ENCODE results near the gene TNNC2.
"Not testable (repeated sequence)": the region's sequence is repeated elsewhere in the genome, so short reads cannot be mapped to it uniquely, and the experiment has no call there.

The TNNC2 gene

DNA sequence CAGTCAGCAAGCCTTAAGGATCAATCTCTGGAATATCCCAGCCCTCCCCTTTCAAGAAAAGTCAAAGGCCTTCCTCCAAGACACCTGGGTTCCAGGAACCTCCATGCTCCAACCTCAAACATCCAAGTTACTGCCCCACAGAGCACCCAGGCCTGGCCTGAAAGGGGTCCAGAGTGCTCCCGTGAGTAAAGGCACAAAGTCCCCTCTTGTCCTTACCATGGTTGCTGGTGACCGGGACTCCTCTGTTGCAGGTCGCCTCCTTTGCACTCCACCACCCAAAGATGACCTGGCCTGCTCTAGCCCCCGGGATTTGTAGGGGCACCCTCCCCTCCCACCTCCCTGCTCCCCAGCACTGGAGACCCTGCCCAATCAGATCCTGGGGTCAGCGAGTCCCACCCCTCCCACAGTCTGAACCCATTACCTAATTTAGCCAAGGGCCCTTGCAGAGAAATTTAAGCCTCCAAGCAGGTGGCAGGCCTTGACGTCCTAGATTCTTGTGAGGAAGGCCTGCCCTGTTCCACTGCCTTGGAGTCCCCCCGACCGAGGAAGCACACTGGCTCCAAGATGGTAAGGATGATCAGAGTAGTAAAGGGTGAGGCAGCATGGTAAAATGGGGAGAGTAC lies at the start of gene TNNC2:
TSS of gene TNNC2 (minus strand) at position 283 of the 623 bp plus-strand sequence. CDS start at position 219, 64 bp downstream.
- DNase-seq = no peak

DNA sequence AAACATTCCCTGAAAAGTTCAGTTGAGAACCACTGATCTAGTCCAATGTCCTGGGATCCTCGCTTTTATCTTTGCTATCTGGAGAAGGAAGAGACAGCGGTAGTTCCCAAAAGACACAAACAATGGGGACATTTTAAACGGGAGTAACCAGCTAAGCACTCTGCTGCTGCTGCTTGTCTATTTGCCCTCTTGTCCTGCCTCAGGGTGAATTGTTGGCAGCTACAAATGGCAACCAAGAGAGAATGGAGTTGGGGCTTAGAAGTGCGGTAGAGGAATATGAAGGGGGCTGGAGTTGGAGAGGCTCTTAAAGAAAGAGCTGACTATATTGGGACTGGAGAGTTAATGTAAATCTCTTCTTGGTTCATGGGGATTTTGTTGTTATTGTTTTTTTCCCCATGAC lies 47.5 kb upstream of the TNNC2 start:
- no peak for DNase-seq

DNA sequence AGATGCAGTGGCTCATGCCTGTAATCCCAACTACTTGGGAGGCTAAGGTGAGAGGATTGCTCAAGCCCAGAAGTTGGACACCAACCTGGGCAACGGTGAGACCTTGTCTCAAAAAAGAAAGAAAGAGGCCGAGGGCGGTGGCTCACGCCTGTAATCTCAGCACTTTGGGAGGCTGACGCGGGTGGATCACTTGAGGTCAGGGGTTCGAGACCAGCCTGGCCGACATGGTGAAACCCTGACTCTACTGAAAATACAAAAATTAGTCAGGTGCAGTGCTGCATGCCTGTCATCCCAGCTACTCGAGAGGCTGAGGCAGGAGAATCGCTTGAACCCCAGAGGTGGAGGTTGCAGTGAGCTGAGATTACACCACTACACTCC lies 47.0 kb upstream of the TNNC2 start:
- DNase-seq = not testable (repeated sequence)

DNA sequence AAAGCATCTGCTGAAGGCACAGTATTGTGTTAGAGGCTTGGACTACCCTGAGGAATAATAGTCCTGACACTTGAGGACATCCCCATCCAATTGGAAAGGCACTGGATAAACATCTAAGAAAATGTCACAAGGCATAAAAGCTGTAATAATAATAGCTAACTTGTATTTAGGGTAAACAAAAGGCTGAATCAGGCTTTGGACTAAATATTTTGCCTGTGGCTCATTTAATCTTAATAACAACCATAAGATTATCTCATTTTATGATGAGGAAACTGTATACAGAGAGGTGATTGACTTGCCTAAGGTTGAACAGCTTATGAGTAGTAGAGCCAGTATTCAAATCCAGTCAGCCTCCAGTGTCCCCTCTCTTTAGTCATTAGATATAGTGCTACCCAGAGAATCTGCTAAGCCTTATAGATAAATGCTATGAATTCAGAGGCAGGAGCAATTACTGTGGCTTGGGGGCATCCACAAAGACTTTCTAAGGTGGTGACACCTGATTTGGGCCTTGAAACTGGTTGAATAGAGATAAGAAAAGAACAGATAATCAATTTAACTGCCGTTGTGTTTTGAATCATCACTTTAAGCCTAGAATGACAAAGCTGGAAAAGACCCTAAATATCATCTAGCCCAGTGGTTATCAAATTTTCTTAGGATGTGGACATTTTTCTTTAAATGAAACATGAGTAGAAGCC lies 46.4 kb upstream of the TNNC2 start:
- DNase-seq = no peak

DNA sequence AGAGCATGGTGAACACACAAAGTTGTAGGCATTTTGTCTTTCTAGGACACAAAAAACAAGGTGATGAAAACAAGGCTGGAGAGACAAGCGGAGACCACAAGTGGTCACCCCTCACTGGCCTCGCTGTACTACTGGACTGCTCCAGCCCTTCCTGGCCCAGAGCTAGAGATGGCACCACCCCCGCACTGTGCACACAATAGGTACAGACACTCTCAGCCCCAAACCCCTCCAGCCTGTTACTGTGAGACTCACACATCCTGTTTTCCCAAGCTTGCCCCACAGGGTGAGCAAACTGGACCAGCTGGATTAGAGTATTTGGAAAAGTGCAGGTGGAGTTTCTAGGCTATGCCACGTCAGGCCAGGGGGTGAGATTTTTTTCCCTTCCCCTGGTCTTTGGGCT lies 45.5 kb upstream of the TNNC2 start:
- DNase-seq = no peak

DNA sequence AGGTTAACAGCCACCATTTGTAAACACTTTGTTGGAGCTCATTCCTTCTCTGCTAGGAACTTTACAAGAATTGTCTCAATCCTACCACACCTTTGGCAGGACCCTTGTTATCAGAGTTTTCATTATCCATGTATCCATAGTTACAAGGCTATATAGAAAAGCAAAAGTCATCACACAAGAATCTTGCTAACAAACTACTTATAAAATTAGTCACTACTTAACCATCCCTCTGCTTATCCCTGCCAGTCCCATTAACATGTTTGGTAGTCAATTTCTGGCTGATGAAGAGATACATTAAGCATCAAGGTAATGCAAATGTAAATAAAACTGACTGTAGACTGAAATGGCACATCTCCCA lies 40.7 kb upstream of the TNNC2 start:
- no peak for DNase-seq

DNA sequence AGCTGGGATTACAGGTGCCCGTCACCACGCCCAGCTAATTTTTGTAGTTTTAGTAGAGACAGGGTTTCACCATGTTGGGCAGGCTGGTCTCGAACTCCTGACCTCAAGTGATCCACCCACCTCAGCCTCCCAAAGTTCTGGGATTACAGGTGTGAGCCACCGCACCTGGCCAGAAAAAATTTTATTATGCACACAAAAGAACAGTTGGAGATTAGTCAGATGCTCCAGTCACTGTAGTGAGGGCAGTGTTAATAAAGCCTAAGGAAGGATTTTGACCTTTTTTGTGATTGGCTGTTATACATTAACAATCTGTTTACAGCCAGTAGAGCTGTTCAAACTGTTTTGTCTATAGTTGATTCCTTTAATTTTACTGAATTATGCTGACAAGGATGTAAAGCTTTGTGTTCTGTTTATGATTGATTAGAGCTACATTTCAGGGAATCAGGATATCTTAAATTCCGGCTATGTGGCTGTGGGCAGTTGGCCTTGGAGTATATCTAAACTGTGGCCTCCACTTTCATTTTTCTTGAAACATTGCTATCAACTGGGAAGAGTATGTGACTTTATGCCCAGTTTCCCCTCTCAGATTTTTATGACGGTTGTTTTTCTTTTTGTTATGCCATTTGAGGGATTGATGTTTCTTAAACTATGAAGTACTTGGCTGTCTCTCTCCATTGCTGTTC lies 40.2 kb upstream of the TNNC2 start:
- no peak for DNase-seq

DNA sequence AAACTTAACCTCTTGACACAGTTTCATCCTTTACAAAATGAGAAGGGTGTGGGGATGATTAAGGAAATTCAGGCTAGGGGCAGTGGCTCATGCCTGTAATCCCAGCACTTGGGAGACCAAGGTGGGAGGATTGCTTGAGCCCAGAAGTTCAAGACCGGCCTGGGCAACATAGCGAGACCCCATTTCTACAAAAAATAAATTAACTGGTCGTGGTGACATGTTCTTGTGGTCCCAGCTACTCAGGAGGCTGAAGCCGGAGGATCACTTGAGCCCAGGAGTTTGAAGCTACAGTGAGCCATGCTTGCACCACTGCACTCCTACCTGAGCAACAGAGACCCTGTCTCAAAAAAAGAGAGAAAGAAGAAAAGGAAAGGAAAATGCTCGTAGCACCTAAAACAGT lies 39.3 kb upstream of the TNNC2 start:
- no peak for DNase-seq

DNA sequence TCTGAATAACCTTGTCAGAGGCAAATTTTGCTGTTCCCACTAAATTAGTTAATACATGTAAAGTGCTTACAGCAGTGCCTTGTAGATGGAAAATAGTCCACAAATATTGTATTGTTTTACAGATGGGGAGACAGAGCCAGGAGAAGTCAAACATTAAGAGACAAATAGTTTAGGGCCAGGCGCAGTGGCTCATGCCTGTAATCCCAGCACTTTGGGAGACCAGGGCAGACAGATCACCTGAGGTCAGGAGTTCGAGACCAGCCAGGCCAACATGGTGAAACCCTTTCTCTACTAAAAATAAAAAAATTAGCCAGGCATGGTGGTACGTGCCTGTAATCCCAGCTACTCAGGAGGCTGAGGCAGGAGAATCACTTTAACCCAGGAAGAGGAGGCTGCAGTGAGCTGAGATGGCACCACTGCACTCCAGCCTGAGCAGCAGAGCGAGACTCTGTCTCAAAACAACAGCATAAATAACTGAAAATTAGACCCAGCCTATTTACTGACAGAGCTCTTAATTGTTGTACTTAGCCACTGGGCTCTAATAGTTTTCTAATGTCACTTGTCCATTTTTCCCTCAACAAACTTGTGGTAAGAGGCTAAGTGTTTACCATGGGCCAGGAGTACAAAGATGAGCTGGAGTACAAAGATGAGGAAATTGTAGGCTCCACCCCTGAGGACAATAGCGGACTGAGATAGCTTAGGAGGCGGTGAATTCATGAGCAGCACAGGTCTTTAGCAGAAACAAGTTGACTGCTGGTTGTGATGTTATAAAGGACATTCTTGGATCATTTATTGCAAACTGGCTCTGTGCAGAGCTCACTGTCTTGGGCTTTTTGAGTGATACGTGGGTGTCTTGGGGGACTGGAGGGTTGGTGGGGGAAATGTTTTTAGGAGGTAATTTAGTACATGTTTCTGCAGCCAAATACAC lies 36.7 kb upstream of the TNNC2 start:
- DNase-seq = no peak

DNA sequence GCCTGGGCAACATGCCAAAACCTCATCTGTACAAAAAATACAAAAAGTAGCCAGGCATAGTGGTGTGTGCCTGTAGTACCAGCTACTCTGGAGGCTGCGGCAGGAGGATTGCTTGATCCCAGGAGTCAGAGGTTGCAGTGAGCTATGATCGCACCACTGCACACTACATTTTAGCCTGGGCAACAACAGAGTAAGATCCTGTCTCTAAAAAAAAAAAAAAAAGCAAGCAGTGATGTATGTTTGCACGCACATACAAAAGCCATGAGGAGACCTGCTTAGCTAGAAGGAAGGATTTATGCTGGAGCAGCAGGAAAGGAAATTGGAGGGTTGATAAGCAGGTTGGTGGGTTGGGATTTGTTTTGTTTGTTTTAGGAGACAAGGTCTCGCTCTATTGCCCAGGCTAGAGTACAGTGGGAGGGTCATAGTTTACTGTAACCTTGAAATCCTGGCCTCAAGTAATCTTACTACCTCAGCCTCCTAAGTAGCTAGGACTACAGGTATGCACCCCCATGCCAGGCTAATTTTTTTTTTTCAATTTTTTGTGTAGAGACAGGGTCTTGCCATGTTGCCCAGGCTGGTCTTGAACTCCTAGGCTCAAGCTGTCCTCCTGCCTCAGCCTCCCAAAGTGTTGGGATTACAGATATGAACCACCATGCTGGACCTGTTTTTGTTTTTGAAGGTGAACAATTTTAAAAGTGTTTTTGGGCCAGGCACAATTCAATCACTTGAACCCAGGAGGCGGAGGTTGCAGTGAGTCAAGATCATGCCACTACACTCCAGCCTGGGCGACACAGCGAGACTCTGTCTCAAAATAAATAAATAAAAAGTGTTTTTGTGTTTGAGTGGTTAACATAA lies 34.3 kb upstream of the TNNC2 start:
- DNase-seq = no peak

DNA sequence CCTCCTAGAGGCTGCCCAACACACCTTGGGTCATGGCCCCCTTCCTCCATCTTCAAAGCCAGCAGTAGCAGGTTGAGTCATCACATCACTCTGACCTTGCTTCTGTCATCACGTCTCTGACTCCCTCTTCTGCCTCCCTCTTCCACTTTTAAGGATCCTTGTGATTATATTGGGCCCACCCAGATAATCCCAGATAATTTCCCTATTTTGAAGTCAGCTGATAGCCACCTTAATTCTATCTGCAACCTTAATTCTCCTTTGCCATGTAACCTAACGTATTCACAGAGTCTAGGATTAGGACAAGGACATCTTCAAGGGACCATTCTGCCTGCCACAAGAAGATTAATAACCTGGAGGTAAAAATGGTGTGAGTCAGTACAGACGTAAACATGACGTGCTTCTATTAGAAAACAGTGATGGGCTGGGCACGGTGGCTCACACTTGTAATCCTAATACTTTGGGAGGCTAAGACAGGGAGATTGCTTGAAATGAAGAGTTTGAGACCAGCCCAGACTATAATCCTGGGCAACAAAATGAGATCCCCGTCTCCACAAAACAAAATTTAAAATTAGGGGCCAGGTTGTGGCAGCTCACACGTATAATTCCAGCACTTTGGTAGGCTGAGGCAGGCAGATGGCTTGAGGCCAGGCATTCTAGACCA lies 33.6 kb upstream of the TNNC2 start:
- no peak for DNase-seq

DNA sequence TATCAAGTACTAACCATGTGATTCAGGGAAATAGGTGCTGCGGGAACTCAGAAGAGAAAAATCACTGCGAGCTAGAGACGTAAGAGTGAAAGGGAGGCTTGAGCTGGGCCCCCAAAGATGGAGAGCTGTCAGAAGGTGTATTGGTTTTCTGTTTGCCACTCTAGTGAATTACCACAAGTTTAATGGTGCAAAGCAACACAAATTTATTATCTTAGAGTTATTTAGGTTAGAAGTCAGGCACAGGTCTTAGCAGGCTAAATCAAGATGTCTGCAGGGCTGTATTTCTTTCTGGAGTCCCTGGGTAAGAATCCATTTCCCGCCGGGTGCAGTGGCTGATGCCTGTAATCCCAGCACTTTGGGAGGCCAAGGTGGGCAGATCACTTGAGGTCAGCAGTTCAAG lies 32.8 kb upstream of the TNNC2 start:
- DNase-seq = no peak

DNA sequence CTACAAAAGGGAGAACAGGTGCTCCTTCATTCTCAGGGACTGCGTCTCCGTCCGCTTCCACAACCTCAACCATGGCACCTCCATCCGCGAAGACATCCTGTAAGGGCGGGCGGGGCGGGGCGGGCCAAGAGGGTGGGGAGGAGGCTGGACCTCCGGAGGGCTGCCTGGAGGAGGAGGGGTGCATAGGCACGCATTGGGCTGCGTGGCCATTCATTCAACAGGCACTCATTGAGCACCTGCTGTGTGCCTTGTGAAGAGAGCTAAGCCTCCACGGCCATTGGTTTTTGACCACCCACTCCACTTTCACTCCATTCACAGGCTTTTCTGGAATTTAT lies 30.7 kb upstream of the TNNC2 start:
- DNase-seq = no peak

DNA sequence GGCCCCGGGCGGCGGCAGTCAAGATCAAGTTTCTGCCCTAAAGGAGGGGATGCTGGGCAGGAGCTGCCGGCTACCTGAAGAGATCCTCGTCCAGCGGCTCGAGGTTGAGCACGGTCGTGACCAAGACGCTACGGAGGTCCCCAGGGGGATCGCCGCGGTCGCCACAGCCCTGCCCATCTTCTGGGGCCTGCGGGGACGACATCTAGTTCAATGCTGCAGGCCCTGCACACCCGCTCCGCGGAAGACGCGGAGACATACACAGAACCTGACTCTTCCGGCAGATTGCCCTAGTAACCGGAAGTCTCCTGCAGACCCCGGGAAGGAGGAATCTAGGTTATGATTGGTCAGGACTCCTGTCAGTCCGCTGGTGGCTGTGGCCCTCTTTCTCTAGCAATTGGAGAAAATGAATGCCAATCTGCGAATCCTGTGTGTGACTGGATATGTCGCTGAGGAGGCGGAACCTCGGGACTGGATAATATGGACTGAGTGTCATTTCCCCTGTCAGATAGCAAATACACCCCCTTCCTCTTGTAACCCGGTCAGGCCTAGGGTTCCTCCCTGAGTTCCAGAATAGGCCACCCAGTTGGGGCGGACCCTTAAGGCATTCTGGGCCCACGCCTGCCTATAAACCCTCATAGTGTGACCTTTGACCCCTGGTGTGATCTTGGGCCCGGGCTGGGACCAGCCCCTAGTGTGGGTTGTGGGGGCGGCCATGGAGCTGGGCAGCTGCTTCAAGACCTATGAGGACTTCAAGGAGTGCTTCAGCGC lies 30.2 kb upstream of the TNNC2 start, which contains the start of the genes ACOT8 and ZSWIM3:
TSS of gene ACOT8 (minus strand) at position 279 of the 768 bp plus-strand sequence. CDS start at position 202, 77 bp downstream.
TSS of gene ZSWIM3 (plus strand) at position 501 of the 768 bp plus-strand sequence. CDS start at position 713, 212 bp downstream.
- peak; percentile 99 for DNase-seq

DNA sequence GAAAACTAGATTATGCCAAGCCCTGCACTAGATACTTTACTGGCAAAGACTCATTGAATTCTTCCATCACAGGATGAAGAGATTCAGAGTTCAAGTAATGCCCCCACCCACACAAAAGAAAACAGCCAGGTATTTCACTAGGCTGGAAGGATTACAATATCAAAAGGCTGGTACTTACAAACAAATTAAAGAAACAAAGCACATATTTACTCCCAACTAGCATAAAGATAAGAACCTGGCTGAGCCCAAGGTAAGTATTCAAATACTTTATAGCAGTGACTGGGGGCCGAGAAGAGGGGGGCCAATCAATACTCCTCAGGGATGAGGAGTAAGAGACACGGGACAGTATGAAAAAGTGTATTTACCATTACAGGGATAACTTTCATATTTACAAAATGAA lies 26.4 kb upstream of the TNNC2 start:
- DNase-seq = no peak

DNA sequence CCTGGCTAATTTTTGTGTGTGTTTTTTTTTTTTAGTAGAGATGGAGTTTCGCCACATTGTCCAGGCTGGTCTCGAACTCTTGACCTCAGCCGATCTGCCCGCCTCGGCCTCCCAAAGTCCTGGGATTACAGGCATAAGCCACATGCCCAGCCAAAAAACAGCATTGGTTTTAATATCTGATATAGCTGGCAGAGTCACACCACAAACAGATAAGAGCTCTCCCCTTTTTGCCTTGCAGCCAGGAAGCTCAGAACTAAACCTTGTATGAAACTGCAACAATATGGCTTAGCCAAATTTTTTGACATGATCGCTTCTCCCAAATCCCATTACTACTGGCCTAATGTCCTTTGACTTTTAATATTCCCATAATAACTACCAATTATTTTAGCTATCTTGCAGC lies 25.2 kb upstream of the TNNC2 start:
- no peak for DNase-seq

DNA sequence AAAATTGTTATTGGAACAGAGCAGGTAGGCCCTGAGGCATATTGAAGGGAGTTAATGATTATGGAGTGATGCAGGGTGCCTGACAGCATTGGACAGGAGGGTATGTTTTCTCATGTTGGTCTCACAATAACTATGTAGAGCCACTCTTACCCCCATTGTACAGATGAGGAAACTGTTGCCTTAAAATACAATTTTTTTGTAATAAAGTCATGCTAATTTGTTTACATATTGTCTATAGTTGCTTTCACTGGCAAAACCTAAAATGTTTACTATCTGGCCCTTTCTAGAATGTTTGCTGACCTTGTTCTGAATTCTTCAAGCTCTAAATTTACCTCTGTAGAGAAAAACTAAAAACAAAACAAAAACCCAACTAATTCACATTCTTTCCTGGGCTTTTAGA lies 24.4 kb upstream of the TNNC2 start:
- DNase-seq = no peak

DNA sequence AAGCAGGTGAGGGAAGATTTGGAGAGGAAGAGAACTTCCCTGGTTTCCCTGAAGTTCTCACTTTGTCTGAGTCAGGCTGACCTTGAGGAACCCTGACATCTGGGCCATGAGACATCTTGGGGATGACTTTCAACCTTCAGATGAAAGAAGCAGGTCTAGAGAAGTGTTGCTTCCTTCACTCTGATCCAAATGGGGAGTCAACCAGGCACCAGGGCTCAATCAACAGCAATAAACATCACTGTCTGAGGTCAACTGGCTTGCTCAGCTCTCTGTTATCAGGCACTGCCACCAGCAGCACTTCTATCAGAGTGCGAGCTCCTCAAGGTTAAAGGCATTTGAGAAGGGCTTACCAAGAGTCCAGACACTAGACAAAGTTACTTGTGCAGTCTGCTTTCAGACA lies 23.8 kb upstream of the TNNC2 start:
- no peak for DNase-seq

DNA sequence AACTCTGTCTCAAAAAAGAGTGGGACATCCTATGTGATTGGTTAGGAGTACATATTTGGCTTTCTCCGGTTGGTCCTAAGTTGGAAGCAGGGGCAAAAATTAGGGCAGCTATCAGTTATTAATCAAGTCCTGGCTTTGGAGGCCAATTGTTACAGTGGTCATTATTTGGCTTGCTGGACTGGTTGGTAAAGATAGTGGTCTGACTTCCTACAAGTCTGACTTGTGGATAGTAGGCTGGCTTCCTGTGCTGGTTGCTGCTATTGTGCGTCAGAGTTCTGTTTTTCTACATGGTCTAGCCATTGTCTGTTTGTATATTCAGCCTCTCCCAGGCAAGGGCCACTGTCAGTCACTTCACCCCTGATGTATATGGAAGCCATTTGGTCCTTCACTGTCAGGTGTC lies 23.1 kb upstream of the TNNC2 start:
- DNase-seq = no peak

DNA sequence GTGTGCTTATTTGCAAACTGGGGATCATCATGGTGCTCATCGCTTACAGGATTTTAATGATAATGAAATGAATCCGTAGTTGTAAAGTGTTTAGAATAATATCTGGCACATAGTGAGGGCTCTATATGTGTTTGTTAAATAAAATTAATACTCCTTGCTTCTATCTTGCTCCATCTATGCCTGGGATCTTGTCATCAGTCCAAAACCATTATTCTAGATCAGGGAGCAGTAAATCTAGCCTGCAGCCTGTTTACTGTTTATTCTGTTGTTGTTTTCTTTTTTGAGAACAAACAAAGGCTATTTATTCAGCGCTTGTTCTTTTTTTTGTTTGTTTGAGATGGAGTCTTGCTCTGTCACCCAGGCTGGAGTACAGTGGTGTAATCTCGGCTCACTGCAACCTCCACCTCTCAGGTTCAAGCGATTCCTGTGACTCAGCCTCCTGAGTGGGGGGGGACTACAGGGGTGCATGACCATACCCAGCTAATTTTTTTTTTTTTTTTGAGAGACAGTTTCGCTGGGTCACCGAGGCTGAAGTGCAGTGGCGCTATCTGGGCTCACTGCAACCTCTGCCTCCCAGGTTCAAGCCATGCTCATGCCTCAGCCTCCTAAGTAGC lies 22.0 kb upstream of the TNNC2 start:
- no peak for DNase-seq
